Bronchial epithelial cell (primary cell): ENCODE data around the gene CAPZA2. TPM values are rescaled to one million over a fixed set of nuclear protein-coding genes. Genes with fewer than 3 reads are reported as not detected.
A peak's percentile ranks its signal among the peaks of the same experiment; 100 is the strongest.

Experiments
- DNase-seq: peaks from one replicate; pipeline ENCODE4 v3.0.0-alpha.2; 2010; ENCODE audit warnings: low read depth
- FAIRE-seq: peaks from 2 replicates; lab custom pipeline; 2011; peaks lifted over from hg19 to GRCh38; lab: Jason Lieb, UNC
- H3K27me3 ChIP-seq: 2 replicates; pipeline ENCODE4 v1.5.1; 2011; ENCODE audit warnings: low read length; ENCODE audit not compliant: control insufficient read depth, insufficient read depth
- H3K36me3 ChIP-seq: 2 replicates; pipeline ENCODE4 v1.5.1; 2011; ENCODE audit warnings: low read length; ENCODE audit not compliant: control insufficient read depth, insufficient read depth
- H3K4me3 ChIP-seq: 2 replicates; pipeline ENCODE4 v1.5.1; 2011; ENCODE audit warnings: mild to moderate bottlenecking, low read depth, low read length, control low read depth
- CTCF ChIP-seq: IDR thresholded peaks from 2 replicates; pipeline ENCODE4 v1.5.1; 2011; ENCODE audit warnings: mild to moderate bottlenecking, moderate library complexity, low read length, control low read depth, inconsistent platforms; ENCODE audit not compliant: insufficient read depth, severe bottlenecking
- total RNA-seq: library from RNA; depleted of rRNA; stranded (reverse); fragments of >200 nt; gene quantifications from 2 replicates; pipeline ENCODE4 v1.2.1, GENCODE V29; 2014

Gene CAPZA2
- total RNA-seq, 1 donor from 2014 or later = 88.2 TPM

- DNase-seq = no peak
Observed at GRCh38 chr7:116924741-116925140, 62.4 kb downstream of the CAPZA2 start.

GRCh38 chr7:116929021-116929420, 66.6 kb downstream of the CAPZA2 start:
- FAIRE-seq = no peak

More at GRCh38 chr7:116924741-116925140, 62.4 kb downstream of the CAPZA2 start:
- no peak for TF ChIP-seq CTCF
- Histone ChIP-seq H3K27me3 (no peaks in the 10 kb centered on the region), H3K36me3 (no peaks in the 10 kb centered on the region), H3K4me3 (no peak overlapping the region)
- no peak for FAIRE-seq

GRCh38 chr7:116929914-116930913, 67.8 kb downstream of the CAPZA2 start:
- TF ChIP-seq CTCF = peak; percentile 90
- no peaks in the 10 kb centered on the region for H3K27me3 ChIP-seq
- no peak overlapping the region for H3K4me3 ChIP-seq
- peak; percentile 77 for DNase-seq
- FAIRE-seq = no peak
- no peaks in the 10 kb centered on the region for H3K36me3 ChIP-seq

More at GRCh38 chr7:116929021-116929420, 66.6 kb downstream of the CAPZA2 start:
- no peak for DNase-seq
- no peaks in the 10 kb centered on the region for H3K27me3 ChIP-seq
- TF ChIP-seq CTCF = no peak
- no peak overlapping the region for H3K4me3 ChIP-seq
- no peaks in the 10 kb centered on the region for H3K36me3 ChIP-seq

GRCh38 chr7:116932566-116932965, 70.2 kb downstream of the CAPZA2 start:
- DNase-seq = no peak
- Histone ChIP-seq H3K27me3 (no peaks in the 10 kb centered on the region), H3K36me3 (no peaks in the 10 kb centered on the region), H3K4me3 (no peak overlapping the region)
- no peak for FAIRE-seq
- no peak for TF ChIP-seq CTCF

- Histone ChIP-seq H3K27me3 (no peaks in the 10 kb centered on the region), H3K36me3 (no peaks in the 10 kb centered on the region), H3K4me3 (no peak overlapping the region)
- DNase-seq (no peak), FAIRE-seq (no peak)
- no peak for TF ChIP-seq CTCF
Observed at GRCh38 chr7:116933465-116933864, 71.1 kb downstream of the CAPZA2 start.
